Measurements from ENCODE around the gene SFRP2.
A peak's percentile ranks its signal among the peaks of the same experiment; 100 is the strongest.

SFRP2 gene

GRCh38 chr4:153765894-153766293 is 23.0 kb downstream of the SFRP2 start:
- no peak for DNase-seq

GRCh38 chr4:153764601-153765368 is 24.1 kb downstream of the SFRP2 start:
- DNase-seq = no peak

DNA sequence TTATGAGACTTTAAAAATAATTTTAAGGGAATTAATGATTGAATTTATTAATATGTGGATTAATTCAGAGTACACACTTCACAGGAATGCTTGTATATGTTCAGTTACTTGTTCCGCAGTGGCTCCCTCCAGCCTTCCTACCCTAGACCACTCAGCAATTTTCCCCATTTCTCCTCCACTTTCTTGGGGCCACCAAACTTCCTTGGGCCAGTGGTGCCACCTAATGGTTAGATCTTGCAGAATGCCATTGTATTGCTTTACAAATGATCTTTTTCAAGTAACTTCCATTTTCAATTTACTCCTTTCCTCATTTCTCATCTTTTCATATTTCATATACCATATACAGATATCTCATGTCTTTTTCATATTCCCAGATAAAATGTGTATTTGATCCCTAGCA is 25.5 kb downstream of the SFRP2 start:
- no peak for DNase-seq

DNA sequence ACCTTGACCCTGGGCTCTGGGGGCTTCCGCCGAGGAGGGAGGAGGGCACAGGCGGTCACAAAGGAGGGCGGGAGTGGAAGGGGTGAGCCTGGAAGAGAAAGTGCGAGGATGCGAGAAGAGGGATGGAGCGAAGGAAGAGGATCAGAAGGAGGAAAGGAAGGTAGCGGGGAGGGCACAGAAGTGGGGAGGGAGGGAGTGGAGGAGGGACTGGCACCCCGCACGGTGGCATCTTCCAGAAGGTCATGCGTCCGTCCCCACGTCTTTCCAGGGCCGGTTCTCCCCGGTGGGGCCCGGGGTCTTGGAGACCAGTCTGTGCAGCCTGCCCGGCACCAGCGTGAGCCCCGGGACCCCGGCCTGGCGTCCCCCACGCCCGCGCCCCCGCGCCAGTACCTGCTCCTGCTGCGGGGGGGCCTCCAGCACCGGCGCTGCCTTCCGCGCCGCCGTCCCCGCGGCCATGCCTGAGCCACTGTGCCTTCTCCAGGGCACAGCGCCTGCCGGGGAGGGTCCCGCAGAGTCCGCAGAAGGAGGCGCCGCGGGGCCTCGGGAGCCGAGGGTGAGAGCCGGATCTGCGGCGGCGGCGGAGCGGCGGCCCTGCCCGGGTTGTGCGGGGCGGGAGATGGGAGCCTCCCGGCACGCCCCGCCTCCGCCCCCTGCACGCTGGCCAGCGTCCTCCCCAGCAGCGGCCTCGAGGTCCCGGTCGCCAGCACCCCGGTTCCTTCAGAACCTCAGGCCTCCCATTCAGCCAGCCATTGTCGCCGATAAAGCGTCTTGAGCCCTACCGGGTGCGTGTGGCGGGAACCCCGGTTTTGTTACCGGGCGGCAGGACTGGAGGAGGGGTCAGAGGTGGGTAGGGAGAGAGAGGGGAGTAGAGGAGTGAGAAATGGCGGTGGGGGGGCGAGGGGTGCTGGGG is 29.2 kb downstream of the SFRP2 start, which contains the start of gene RNF175:
RNF175 (minus strand) TSS at position 618 of the 910 bp plus-strand sequence; CDS start at position 456, 162 bp downstream.
- no peak for DNase-seq

DNA sequence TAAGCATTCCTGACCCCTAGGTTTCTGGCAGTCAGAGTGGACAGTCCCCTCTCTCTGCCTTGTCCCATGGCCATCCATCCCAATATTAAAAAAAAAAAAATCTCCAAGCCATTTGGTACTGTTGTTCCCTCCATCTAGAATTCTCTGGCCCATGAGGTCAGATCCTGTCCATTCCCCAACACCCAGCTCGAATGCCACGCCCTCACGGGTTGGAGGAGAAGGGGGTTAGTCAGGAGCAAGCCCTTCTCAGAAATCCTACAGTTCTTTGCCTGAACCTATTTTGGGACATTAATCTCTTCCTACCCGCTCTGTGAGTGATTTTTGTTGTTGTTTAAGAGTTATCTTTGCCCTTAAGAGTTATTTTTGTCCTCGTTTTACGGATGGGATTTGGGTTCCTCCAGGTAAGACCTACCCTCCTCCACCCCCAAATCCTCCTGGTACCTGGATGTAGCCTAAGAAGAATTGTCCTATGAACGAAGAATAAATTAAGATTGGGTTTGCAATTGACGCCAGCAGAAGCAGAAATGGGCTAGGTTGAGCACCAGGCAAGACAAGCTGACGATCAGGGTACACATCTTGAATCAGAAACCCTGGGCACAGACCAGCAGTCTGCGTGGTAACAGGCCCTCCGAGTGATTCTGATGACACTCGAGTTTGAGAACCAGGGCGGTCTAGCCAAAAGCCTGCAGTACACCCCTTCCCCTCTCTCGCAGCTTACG is 30.0 kb downstream of the SFRP2 start:
- no peak for DNase-seq

DNA sequence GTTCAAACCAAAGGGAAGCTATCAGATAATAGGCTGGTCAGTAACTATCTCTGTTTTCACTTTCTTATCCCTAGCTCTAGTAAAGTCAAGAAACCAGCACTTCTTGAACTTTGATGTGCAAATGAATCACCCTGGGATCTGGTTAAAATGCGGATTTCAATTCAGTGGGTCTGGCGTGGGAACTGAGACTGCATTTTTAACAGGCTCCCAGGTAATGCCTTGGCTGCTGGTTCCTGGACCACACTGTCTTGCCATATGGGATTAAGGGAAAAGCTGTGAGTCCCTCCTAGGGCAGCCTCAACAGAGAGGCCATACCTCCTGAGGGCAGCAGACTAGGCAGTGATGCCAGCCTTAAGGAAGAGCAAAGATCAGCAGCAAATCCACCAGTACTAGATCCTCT is 30.7 kb downstream of the SFRP2 start:
- no peak for DNase-seq

- DNase-seq = no peak
Measured at GRCh38 chr4:153757407-153757806, 31.5 kb downstream of the SFRP2 start.

DNA sequence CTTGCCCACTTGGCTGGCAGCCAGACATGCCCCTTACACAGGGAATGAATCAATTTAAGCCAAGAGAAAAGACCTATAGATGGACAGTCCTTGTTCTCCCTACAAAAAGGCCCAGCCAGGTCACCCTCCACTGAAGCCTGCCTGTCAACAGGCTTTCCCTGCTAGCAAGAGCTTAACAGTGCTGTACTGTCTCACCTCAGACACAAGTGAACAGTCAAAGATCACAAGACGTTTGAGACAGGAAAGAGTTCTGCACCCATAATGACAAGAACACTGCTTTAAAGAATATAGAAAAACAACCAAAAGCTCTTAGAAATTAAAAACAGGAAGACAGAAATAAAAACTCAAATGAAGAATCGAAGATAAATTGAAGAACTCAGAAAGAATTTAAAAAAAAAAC is 33.7 kb downstream of the SFRP2 start:
- no peak for DNase-seq

GRCh38 chr4:153750197-153750817 is 38.6 kb downstream of the SFRP2 start:
- peak; percentile 64 for DNase-seq

- no peak for DNase-seq
Measured at GRCh38 chr4:153748378-153748777, 40.5 kb downstream of the SFRP2 start.

GRCh38 chr4:153747406-153747955 is 41.4 kb downstream of the SFRP2 start:
- no peak for DNase-seq

DNA sequence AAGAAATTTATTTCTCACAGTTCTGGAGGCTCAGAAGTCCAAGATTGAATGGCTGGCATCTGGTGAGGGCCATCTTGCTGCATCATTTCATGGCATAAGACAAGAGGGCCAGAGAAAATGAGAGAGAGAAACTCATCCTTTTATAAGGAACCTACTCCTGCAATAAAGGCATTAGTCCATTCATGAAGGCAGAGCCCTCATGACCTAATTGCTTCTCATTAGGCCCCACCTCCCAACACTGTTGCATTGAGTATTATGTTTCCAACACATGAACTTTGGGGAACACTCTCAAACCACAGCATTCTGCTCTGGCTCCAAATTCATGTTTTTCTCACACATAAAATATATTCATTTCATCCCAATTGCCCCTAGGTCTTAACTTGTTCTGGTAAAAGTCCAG is 43.2 kb downstream of the SFRP2 start:
- DNase-seq = no peak

DNA sequence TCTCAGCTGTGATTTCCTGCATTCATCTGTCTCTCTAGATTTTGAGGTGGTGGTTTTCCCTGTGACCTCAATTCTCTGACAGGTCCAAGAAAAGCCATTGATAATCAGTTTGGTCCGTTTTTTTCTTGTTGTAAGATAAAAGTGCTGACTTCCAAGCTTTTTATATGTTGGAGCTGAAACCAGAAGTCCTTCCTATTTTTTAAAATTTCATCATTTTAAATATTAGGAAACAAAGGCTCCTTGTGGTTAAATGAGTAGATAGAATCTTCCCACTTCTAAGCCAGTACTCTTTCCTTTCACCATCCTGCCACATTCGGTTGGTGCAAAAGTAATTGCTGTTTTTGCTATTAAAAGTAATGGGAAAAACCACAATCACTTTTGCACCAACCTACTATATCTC is 47.3 kb downstream of the SFRP2 start:
- DNase-seq = no peak

DNA sequence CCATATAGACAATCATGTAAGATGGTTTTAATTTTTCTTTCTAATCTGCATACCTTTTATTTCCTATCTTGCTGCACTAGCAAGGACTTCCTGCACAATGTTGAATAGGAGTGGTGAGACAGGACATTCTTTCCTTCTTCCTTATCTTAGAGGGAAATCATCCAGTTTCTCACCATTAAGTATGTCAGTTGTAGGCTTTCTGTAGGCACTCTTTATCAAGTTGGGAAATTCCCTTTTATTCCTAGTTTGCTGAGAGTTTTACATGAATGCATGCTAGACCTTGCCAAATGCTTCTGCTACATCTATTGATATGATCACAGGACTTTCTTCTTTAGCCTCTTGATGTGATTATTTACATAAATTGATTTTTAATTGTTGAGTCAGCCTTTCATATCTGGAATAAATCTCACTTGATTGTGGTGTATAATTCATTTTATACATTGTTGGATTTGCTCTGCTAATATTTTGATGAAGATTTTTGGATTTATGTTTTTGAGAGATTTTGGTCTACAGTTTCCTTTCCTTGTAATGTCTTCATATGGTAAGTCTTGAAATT is 52.9 kb downstream of the SFRP2 start:
- DNase-seq = no peak

GRCh38 chr4:153733751-153734448 is 55.0 kb downstream of the SFRP2 start:
- no peak for DNase-seq

DNA sequence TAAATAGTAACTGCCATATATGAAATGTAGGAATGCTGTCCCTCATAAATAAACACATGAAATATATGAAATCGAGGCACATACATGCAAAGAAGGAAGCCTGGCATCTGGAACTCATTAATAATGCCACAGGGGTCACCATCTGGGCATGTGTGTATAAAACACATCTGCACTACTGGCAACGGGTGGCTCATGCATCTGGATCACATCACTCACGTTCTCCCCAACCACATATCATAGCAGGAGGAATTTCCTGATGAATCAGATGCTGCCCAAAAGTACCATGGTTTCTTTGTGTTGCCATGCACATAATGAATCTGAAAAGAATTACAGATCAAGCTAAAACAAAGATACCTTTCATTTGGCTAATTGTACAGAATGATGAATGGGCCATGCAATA is 57.6 kb downstream of the SFRP2 start:
- no peak for DNase-seq

All from CD4-positive, alpha-beta T cell treated with Interleukin-21 for 1 hour (primary cell).